Measurements from ENCODE around the gene AACS. TPM values are rescaled to one million over a fixed set of nuclear protein-coding genes. Genes with fewer than 3 reads are reported as not detected.

Gene AACS
- total and polyA plus RNA-seq, 10 donors, result 5.1 to 18.9 (median 11.4) TPM

DNA sequence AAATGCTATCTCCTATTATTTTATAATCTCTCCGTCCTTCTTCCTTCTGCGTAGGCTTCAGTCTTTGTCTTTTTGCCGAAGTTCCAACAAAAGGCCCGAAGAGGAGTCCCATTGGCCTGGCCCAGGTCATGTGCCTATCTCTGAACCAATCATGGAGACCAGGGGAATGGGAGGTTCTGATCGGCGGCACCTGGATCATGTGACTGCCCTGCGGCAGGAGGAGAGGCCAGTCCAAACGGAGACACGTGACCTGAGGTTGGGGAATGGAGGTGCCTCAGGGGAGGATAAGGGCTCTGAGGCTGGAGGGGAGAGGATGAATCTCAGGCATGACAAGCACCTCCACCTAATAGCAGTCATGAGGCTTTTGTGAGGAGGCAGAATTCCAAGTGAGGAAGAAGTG, 86.0 kb downstream of the AACS start:
- intact Hi-C loops (cut with DNase I; ENCODE audit: low total_unique reads), result no loop called here
- no peak for TF ChIP-seq POLR2A (IDR thresholded peaks at IDR 0.05)
- TF ChIP-seq, protein P1, sequence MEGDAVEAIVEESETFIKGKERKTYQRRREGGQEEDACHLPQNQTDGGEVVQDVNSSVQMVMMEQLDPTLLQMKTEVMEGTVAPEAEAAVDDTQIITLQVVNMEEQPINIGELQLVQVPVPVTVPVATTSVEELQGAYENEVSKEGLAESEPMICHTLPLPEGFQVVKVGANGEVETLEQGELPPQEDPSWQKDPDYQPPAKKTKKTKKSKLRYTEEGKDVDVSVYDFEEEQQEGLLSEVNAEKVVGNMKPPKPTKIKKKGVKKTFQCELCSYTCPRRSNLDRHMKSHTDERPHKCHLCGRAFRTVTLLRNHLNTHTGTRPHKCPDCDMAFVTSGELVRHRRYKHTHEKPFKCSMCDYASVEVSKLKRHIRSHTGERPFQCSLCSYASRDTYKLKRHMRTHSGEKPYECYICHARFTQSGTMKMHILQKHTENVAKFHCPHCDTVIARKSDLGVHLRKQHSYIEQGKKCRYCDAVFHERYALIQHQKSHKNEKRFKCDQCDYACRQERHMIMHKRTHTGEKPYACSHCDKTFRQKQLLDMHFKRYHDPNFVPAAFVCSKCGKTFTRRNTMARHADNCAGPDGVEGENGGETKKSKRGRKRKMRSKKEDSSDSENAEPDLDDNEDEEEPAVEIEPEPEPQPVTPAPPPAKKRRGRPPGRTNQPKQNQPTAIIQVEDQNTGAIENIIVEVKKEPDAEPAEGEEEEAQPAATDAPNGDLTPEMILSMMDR (IDR thresholded peaks at IDR 0.05 in 8 of 11, conservative IDR thresholded peaks at IDR 0.05 in 3 of 11), result no peak
- no peak for TF ChIP-seq POLR2AphosphoS5 (IDR thresholded peaks at IDR 0.05)
- Histone ChIP-seq H3K36me3 (no peaks in the 10 kb centered on the region), H3K27ac (no peak overlapping the region), H3K4me1 (no peaks in the 10 kb centered on the region), H3K9me3 (no peaks in the 10 kb centered on the region), H3K4me3 (no peak overlapping the region), H3K27me3 (replicated peaks in 1 of 7) (no peaks in the 10 kb centered on the region)
- 93 to 97% (median 96%) methylated on average over 9 of the region's 9 CpGs for WGBS, 5 donors
- DNase-seq, result no peak

DNA sequence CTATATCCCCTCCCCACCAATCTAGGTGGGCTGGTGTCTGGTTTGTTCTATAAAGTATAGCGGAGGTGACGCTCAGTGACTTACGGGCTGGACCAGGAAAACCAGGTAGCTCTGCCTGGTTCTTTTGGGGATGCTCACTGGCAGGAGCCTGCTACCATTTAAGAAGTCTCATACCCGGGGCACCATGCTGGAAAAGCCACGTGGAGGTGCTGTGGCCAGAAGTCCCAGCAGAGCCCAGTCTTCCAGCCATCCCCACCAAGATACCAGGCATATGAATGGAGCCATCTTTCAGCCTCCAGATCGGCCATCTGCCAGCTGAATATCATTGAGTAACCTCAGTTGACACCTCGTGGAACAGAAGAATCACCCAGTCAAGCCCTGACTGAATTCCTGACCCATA, 87.2 kb downstream of the AACS start:
- no peak for DNase-seq
- H3K4me3 ChIP-seq, result no peak overlapping the region
- H3K4me1 ChIP-seq, result no peaks in the 10 kb centered on the region
- no peaks in the 10 kb centered on the region for H3K27me3 ChIP-seq (replicated peaks in 1 of 7)
- no peaks in the 10 kb centered on the region for H3K36me3 ChIP-seq
- TF ChIP-seq POLR2A (IDR thresholded peaks at IDR 0.05) (no peak), POLR2AphosphoS5 (IDR thresholded peaks at IDR 0.05) (no peak)
- TF ChIP-seq, protein P1 (IDR thresholded peaks at IDR 0.05 in 8 of 11, conservative IDR thresholded peaks at IDR 0.05 in 3 of 11), result no peak
- 74 to 88% (median 84%) methylated on average over 7 of the region's 7 CpGs for WGBS, 5 donors
- H3K27ac ChIP-seq, result no peak overlapping the region
- intact Hi-C loops (cut with DNase I; ENCODE audit: low total_unique reads), result no loop called here
- H3K9me3 ChIP-seq, result peaks cover 0 to 6% (median 2%) of the 10 kb centered on the region in 8 donors

DNA sequence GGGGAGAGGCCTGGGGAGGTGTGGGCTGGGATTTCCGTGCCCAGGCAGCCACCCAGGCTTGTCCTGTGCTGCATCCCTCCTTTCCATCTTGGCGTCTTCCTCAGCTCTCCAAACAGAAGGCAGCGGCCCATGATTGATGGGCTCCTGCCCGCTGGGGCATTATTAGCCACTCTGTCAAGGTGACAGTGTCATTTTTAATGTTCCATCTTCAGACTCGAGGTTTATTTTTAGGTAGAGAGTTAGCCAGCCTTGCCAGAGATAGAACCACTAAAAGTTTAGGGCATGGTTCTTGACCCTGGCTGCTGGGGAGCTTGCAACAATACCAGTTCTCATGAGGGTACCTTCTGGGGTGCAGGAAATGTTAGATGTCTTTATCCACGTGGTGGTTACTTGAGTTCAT, 90.1 kb downstream of the AACS start:
- DNase-seq, result no peak
- Histone ChIP-seq H3K36me3 (no peaks in the 10 kb centered on the region), H3K4me3 (no peak overlapping the region), H3K27ac (no peak overlapping the region), H3K27me3 (replicated peaks in 1 of 7) (no peaks in the 10 kb centered on the region), H3K9me3 (peaks cover 0 to 8% (median 3%) of the 10 kb centered on the region in 8 donors), H3K4me1 (no peaks in the 10 kb centered on the region)
- intact Hi-C loops (cut with DNase I; ENCODE audit: low total_unique reads), result no loop called here
- TF ChIP-seq POLR2AphosphoS5 (IDR thresholded peaks at IDR 0.05), result no peak
- TF ChIP-seq POLR2A (IDR thresholded peaks at IDR 0.05), result no peak
- TF ChIP-seq, protein P1 (IDR thresholded peaks at IDR 0.05 in 8 of 11, conservative IDR thresholded peaks at IDR 0.05 in 3 of 11), result no peak
- 43 to 63% (median 61%) methylated on average over 6 of the region's 6 CpGs for WGBS, 5 donors

DNA sequence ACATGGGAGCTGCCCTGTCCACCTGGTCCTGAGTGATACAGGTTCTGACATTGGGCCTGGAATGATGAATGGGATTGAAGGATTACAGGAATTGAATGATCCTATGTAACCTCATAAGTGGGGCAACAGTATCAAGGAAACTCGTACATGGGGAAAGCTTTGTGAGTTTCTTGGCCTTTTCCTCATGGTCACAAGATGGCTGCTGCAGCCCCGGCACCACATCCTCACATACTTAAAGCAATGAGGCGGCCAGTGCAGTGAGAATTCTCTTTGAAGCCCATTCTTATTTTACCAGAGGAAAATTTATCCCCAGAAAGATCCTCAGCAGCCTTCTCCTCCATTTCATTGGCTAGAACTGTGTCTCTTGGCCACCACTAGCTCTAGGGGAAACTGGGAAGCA, 91.9 kb downstream of the AACS start:
- Histone ChIP-seq H3K9me3 (peaks cover 0 to 8% (median 3%) of the 10 kb centered on the region in 8 donors), H3K4me1 (no peaks in the 10 kb centered on the region), H3K4me3 (no peak overlapping the region), H3K36me3 (no peaks in the 10 kb centered on the region), H3K27ac (no peak overlapping the region), H3K27me3 (replicated peaks in 1 of 7) (no peaks in the 10 kb centered on the region)
- intact Hi-C loops (cut with DNase I; ENCODE audit: low total_unique reads), result no loop called here
- 82 to 94% (median 92%) methylated on average over 3 of the region's 3 CpGs for WGBS, 5 donors
- DNase-seq, result no peak
- TF ChIP-seq, protein P1 (IDR thresholded peaks at IDR 0.05 in 8 of 11, conservative IDR thresholded peaks at IDR 0.05 in 3 of 11), result no peak
- no peak for TF ChIP-seq POLR2AphosphoS5 (IDR thresholded peaks at IDR 0.05)
- no peak for TF ChIP-seq POLR2A (IDR thresholded peaks at IDR 0.05)

Data from spleen (tissue), 11 donors.